ENCODE results near the gene COL19A1. TPM values are rescaled to one million over a fixed set of nuclear protein-coding genes. Genes with fewer than 3 reads are reported as not detected.

The COL19A1 gene
- total and polyA plus RNA-seq, 2 of the 13 experiments (the other 11 are each of a cell fraction or from before 2014, with no cell fraction given): not detected

DNA sequence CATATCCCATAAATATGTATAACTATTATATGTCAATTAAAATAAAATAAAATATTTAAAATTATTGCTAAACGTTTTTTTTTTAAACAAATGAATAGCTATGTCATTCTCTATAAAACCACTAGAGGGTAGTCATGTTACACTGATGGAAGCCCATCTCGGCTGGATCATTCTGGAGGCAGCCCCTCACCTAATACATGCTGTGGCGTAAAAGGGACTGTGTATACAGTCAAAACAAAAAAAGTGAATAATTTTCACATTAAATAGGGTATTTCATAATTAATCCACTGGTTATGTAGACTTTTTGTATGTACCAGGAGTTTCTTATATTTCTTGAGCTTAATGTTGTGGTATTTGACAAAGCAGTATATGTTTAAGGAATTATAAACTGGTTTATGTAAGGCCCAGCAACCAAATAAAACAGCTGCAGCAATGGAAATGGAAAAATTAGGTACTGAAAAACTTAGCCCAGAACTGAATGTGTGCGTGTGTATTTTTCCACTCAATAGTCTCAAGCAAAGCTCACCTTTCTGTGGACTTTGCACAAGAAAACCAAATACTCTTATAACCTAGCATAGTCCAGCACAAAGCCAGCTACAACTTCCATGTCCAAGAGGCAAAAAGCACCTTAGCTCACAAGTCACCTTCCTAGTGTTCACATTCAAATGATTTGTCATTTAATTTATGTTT, 354.8 kb downstream of the COL19A1 start:
- H3K79me2 ChIP-seq (ENCODE audit: insufficient read depth, low read length): no peaks in the 10 kb centered on the region
- TF ChIP-seq, protein P1, sequence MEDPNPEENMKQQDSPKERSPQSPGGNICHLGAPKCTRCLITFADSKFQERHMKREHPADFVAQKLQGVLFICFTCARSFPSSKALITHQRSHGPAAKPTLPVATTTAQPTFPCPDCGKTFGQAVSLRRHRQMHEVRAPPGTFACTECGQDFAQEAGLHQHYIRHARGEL (CRISPR knock-in tag; IDR thresholded peaks at IDR 0.05): no peak
- TF ChIP-seq, protein P2, sequence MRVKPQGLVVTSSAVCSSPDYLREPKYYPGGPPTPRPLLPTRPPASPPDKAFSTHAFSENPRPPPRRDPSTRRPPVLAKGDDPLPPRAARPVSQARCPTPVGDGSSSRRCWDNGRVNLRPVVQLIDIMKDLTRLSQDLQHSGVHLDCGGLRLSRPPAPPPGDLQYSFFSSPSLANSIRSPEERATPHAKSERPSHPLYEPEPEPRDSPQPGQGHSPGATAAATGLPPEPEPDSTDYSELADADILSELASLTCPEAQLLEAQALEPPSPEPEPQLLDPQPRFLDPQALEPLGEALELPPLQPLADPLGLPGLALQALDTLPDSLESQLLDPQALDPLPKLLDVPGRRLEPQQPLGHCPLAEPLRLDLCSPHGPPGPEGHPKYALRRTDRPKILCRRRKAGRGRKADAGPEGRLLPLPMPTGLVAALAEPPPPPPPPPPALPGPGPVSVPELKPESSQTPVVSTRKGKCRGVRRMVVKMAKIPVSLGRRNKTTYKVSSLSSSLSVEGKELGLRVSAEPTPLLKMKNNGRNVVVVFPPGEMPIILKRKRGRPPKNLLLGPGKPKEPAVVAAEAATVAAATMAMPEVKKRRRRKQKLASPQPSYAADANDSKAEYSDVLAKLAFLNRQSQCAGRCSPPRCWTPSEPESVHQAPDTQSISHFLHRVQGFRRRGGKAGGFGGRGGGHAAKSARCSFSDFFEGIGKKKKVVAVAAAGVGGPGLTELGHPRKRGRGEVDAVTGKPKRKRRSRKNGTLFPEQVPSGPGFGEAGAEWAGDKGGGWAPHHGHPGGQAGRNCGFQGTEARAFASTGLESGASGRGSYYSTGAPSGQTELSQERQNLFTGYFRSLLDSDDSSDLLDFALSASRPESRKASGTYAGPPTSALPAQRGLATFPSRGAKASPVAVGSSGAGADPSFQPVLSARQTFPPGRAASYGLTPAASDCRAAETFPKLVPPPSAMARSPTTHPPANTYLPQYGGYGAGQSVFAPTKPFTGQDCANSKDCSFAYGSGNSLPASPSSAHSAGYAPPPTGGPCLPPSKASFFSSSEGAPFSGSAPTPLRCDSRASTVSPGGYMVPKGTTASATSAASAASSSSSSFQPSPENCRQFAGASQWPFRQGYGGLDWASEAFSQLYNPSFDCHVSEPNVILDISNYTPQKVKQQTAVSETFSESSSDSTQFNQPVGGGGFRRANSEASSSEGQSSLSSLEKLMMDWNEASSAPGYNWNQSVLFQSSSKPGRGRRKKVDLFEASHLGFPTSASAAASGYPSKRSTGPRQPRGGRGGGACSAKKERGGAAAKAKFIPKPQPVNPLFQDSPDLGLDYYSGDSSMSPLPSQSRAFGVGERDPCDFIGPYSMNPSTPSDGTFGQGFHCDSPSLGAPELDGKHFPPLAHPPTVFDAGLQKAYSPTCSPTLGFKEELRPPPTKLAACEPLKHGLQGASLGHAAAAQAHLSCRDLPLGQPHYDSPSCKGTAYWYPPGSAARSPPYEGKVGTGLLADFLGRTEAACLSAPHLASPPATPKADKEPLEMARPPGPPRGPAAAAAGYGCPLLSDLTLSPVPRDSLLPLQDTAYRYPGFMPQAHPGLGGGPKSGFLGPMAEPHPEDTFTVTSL (CRISPR knock-in tag; IDR thresholded peaks at IDR 0.05; ENCODE audit: borderline replicate concordance): peak; percentile 50; the same call in 1 of the 2 replicates
- 0 out of 2 replicates have a peak, but pooled peaks have one; percentile 35 for TF ChIP-seq RAD21 (CRISPR knock-in tag; IDR thresholded peaks at IDR 0.05)
- TF ChIP-seq NR2F6 (IDR thresholded peaks at IDR 0.05): no peak
- TF ChIP-seq NR2F6 (CRISPR knock-in tag; IDR thresholded peaks at IDR 0.05): no peak
- no peak for TF ChIP-seq NR1H2 (CRISPR knock-in tag; IDR thresholded peaks at IDR 0.05; ENCODE audit: borderline replicate concordance, low read depth)
- TF ChIP-seq HDAC6 (IDR thresholded peaks at IDR 0.05; ENCODE audit: low read depth, low read length): no peak
- no peak for TF ChIP-seq TBX3 (IDR thresholded peaks at IDR 0.05; ENCODE audit: borderline replicate concordance)
- no peak for TF ChIP-seq PRPF4 (IDR thresholded peaks at IDR 0.05; ENCODE audit: low read depth, low read length, poor library complexity, severe bottlenecking)
- no peak for TF ChIP-seq SSRP1 (CRISPR knock-in tag; IDR thresholded peaks at IDR 0.05)
- no peak for TF ChIP-seq ZNF768 (CRISPR knock-in tag; IDR thresholded peaks at IDR 0.05)
- no peak for TF ChIP-seq TBL1XR1 (IDR thresholded peaks at IDR 0.05; ENCODE audit: borderline replicate concordance, low read length, partially characterized antibody)
- TF ChIP-seq NFIB (CRISPR knock-in tag; IDR thresholded peaks at IDR 0.05; ENCODE audit: borderline replicate concordance): no peak
- TF ChIP-seq ZNF614 (CRISPR knock-in tag; IDR thresholded peaks at IDR 0.05; ENCODE audit: borderline replicate concordance): no peak
- TF ChIP-seq NPAS2 (CRISPR knock-in tag; IDR thresholded peaks at IDR 0.05; ENCODE audit: borderline replicate concordance): no peak
- no peak for TF ChIP-seq MEIS2 (CRISPR knock-in tag; IDR thresholded peaks at IDR 0.05)

More for the DNA sequence above, 354.8 kb downstream of the COL19A1 start:
- peak; percentile 12 for DNase-seq (ENCODE audit: low spot score)
- in situ Hi-C loops (cut with HindIII; ENCODE audit: extremely low pct_ligation_motif_present, low pct_unique_long_range_greater_than_20kb) (loop anchor here (5.0 to 25.0 kb wide), 3 partner anchors 66 to 466 kb away; no protein-coding TSS in a partner anchor), intact Hi-C loops (cut with micrococcal nuclease; ENCODE audit: unreplicated experiment) (loop anchor here (1.0 to 5.0 kb wide), 4 partner anchors 68 to 791 kb away; no protein-coding TSS in a partner anchor)
- CTCF ChIA-PET (ENCODE audit: low intra/inter-chr PET ratio, low total read pairs): interaction anchor here (1.2 to 2.3 kb wide), 4 partner anchors 67 to 663 kb away, joined by 4 to 14 read pairs (median 4); no protein-coding TSS in a partner anchor
- no peaks in the 10 kb centered on the region for H3K9me3 ChIP-seq (ENCODE audit: low read length)
- H3K36me3 ChIP-seq (replicated peaks in 1 of 2; ENCODE audit: control insufficient read depth in 1 of 2, insufficient read depth in 2 of 2, low read length in 2 of 2): no peaks in the 10 kb centered on the region
- no peak overlapping the region for H3K27ac ChIP-seq (ENCODE audit: extremely low read length, insufficient read depth, low read length)
- peak overlapping the region; percentile 38 for H2AFZ ChIP-seq (ENCODE audit: low read length)
- H3K9ac ChIP-seq (ENCODE audit: insufficient read depth, low read depth, low read length): peak overlapping the region; percentile 14; the same call in 1 of the 2 replicates
- POLR2A ChIA-PET: interaction anchor here (0.6 kb wide), 1 partner anchor 351 kb away, joined by 3 read pairs; no protein-coding TSS in a partner anchor
- peaks cover 0 to 4% of the 10 kb centered on the region in 2 experiments; a peak in 1 of 5 replicates for H3K27me3 ChIP-seq (ENCODE audit: control insufficient read depth in 1 of 2, insufficient read depth in 2 of 2, low read length in 2 of 2)
- peak; percentile 8 for FAIRE-seq
- H3K4me1 ChIP-seq (ENCODE audit: insufficient read depth, low read length): peaks cover 16% of the 10 kb centered on the region
- peak; percentile 84 for ATAC-seq
- H4K20me1 ChIP-seq (ENCODE audit: insufficient read depth, low read length): no peaks in the 10 kb centered on the region
- 3% methylated on average over 4 of the region's 4 CpGs for WGBS (ENCODE audit: low lambda C conversion rate)
- H3K4me3 ChIP-seq (replicated peaks in 1 of 3; ENCODE audit: insufficient read depth in 1 of 3, low read depth in 2 of 3, low read length in 3 of 3): peak overlapping the region in 1 of 3 experiments; percentile 10; a peak in 1 of 6 replicates
- BruUV-seq (replicated peaks): no TSS peak
- H3K4me2 ChIP-seq (ENCODE audit: low read depth, low read length): peak overlapping the region; percentile 60
